GM18505 (cell line): ENCODE results near the gene MAD1L1.
"Not testable (repeated sequence)": the region's sequence is repeated elsewhere in the genome, so short reads cannot be mapped to it uniquely, and the experiment has no call there.

Source experiments
- ATAC-seq: cut with Tn5 transposase; IDR thresholded peaks from one replicate; pipeline ENCODE4 v1.9.1; 2021; ENCODE audit not compliant: unreplicated experiment
- POLR2A ChIP-seq: IDR thresholded peaks from 4 replicates; pipeline ENCODE4 v1.6.1; 2011; ENCODE audit warnings: borderline replicate concordance; ENCODE audit not compliant: insufficient read depth, insufficient read length; ENCODE audit errors: extremely low read depth

The MAD1L1 gene

DNA sequence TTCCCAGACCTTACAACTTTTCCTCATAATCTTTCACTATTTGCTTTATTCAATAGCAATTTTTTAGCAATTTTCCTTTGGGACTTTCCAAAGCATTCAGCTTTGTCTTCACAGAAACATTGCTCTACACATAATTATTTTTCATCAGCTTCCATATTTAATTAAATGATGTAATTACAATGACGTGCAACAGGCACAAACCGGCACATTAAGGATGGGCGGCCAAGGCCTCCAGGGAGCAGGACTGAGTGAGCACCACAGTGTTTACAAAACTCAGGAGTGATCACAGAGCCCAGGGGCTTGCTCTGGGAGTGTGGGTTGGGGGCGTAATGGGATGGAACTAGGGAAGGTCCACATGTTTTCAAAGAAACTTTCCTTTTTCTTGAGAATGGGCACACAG is 69.8 kb downstream of the MAD1L1 start:
- TF ChIP-seq POLR2A, result no peak
- no peak for ATAC-seq

DNA sequence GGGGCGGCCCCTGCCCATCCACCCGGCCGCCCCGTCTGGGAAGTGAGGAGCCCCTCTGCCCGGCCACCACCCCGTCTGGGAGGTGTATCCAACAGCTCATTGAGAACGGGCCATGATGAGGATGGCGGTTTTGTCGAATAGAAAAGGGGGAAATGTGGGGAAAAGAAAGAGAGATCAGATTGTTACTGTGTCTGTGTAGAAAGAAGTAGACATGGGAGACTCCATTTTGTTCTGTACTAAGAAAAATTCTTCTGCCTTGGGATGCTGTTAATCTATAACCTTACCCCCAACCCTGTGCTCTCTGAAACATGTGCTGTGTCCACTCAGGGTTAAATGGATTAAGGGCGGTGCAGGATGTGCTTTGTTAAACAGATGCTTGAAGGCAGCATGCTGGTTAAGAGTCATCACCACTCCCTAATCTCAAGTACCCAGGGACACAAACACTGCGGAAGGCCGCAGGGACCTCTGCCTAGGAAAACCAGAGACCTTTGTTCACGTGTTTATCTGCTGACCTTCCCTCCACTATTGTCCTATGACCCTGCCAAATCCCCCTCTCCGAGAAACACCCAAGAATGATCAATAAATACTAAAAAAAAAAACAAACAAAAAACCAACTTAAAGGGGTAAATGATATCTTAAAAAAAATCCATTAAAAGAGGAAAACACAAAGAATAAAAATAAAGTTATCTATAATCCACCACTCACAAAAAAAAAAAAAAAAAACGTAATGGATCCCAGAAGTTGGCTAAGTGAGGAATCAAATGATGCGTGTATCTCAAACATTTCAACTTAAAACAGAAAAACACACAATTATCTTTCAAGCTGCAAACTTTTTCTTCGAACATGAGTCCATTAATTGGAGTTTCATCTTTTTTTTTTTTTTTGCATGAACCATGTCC is 70.5 kb downstream of the MAD1L1 start:
- ATAC-seq, result not testable (repeated sequence)

DNA sequence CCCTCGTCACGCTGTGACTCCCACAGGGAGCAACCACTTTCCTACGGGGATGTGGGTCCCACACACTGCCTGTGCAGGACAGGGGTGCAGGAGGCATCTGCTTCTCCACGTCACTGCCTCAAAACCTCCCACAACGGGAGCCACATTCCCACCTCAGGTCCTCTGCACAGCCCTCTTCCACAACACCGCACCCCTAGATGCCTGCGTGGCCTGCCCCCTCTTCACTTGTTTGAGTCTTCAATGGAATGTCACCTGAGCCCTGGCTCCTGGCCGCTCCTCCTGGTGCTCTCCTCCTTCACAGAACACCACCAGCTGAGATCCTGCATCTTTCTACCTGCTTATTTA is 73.6 kb downstream of the MAD1L1 start:
- TF ChIP-seq POLR2A, result no peak
- ATAC-seq, result no peak

DNA sequence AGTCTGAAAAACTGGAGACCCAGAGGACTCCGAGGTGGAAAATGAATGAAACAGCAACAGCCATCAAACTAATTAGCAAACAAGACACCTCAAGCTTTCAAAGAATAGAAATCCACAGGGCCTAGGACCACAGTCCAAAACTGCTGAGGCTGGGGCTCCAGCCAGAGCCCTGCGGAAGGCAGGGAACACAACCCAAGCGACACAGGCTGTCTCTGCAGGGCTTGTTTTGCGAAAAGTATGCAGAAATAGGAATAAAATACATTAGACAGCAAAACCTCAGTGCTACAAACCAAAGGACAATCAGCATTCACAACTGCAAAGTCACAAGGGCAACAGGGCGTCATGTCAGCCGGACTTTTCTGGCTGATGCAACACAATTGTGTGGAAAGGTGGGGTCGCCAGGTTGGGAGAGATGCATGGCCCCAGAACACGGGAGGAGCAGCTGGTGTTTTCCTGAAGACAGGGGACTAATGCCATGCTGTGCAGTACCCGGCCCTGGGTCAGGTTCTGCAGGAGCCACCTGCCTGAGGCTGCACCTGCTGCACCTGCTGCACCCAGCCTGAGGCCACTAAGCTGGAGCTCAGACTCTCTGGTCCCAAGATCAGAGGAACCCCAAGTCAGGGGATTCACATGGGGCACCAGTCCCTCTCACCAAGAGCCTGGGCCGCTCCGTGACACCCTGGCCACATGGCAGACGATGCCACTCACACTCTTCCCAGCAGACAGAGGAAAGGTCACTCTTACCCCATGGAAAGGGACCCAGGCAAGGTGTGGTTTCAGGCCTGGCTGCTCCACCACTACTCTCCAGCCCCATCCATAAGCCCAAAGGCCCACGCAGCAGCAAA is 74.2 kb downstream of the MAD1L1 start:
- no peak for TF ChIP-seq POLR2A

DNA sequence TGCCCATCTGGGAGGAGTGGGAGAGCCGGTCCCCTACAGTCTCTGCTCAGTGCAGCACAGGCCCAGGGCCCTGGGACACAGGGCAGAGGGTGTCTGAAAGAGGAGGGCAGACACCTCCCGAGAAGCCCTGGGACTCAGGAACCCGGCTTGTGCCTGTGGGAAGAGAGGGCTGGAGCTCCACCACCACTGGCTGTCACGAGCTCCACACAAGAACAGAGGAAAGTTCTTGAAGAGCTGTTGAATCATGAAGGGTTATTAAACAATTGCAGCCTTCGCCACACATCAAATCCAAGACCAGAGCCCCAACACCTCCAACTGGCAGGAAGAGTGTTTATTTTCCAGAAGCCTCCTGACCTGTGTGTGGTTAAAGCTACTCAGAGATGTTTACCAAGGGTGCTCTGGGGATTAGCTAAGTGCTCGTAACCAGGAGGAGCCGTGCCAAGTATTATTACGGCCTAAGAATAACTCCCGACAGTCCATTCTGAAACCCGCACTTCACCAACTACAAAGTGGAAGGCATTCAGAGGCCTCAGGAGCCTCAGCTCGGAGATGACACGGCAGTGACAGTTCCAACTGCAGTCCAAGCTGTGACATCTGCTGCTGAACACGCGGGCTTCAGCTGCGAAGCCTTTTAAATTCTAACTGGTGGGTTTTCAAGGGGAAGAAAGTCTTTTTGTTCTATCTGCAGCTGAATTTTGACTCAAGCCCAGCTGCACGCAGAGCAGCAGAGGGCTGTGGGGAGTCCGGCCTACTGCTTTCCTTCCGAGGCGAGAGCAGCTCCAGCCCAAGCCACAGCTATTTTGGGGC is 75.1 kb downstream of the MAD1L1 start:
- no peak for ATAC-seq

More for the DNA sequence above, 74.2 kb downstream of the MAD1L1 start:
- no peak for ATAC-seq

DNA sequence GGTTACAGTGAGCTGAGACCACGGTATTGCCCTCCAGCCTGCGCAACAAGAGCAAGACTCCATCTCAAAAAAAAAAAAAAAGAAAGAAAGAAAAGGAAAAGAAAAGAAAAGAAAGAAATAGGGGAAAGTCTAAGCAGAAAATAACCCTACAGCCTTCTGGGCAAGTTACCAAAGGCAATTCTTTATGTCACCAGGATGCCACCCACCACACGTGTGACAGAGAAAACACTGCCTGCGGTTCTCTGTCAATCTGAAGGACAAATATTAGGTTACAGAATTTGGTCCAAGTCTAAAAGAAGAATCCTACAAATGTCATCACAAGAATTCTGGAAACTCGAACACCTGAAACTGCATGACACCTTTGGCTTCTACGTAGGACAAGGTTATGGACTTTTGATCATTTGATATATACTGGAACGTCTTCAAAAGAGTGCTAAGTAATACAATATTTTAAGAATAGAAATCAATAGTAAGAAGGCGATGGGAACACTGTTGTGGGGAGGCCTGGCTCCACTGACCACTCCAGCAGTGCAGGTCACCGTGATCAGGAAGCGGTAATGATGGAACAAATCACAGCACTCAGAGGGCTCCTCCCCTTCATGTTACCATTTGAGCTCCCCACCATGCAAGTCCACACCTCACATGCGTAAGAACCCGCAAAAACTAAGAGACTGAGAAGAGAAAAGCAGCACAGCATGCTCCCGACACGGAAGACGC is 75.8 kb downstream of the MAD1L1 start:
- TF ChIP-seq POLR2A, result no peak
- no peak for ATAC-seq

More for the DNA sequence above, 75.1 kb downstream of the MAD1L1 start:
- no peak for TF ChIP-seq POLR2A

DNA sequence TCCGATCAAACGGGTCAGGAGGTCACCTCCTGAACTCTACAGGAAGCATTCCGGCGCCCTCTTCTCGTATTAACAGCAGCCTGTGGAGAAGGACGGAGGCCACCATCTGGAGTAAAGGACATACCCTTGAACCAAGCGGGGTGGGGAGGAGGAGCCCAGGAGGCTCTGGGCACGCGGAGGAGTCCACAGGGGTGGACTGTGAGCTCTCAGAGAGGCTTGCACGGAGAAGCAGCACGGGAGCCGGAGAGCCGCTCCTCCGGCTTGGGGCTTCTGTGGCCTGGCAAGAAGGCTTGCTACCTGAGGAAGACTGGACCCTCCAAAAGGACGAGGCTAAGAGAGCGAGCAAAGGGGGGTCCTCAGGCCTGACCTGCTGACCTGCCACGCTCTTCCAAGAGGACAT is 77.9 kb downstream of the MAD1L1 start:
- no peak for TF ChIP-seq POLR2A
- no peak for ATAC-seq

DNA sequence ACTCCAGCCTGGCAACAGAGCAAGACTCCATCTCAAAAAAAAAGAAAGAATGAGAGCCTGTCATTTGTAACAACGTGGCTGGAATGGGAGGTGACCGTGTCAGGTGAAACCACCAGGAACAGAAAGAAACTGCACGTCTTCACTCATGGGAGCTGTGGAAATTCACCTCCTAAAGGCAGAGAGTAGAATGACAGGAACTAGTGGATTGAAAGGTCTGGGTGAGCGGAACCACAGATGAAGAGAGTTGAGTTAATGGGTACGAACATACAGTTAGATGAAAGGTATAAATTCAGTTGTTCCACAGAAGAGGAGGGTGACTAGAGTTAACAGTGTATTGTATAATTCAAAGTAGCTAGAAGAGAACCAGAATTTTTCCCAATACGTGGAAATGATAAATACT is 78.6 kb downstream of the MAD1L1 start:
- no peak for TF ChIP-seq POLR2A
- ATAC-seq, result no peak

DNA sequence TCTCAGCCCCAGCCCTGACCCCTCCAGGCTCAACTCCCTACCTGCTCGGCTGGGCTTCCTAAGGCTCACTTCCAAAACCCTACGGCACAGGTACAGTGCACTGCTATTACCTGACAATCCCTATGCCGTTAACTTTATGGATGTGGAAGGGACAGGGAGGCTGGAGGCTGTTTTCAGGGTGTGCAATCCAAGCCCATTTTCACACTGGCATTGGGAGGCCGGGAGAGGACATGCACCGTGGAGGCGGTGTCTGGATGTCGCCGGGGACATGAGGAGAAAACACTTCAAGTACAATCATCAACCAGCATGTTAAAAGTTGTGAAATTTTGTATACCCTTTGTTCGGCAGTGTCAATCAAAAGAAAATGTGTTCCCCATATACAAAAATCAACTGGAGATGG is 80.1 kb downstream of the MAD1L1 start:
- ATAC-seq, result no peak

DNA sequence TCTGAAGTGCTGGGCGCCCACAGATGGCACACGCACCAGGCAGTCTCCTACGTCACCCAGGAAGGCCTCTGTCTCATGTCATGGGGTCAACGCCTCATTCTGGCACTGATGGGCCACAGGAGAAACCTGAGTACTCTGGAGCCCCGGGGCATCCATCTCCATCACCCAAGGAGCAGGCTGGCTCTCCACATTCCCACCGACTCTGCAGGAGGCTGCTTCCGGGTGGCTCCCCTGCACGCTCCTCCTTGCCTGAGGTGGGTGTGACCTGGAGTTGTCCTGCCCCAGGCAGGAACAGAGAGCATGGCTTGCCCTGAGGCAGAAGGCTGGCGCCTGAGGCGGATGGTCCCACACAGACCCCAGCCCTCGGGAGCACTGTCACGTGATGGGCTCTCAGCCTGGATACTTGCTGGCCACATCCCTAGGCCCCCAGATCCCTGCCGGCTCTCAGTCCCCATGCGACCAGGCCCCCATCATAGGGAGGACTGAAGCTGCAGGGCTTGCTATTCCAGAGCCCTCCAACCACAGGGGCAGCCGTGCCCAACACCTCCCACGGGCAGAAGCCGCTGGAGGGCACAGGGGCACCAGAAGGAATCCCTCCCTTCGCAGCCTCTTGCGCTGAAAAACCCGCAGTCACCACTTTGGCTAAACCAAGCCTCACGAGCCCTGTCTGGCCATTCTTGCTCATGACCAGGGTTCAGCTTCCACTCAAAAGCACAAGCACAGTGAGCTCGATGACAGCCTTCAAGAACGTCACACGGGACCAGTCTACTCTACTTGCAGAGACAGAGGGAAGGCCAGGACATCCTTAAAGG is 80.7 kb downstream of the MAD1L1 start:
- no peak for TF ChIP-seq POLR2A
- ATAC-seq, result no peak

More for the DNA sequence above, 80.1 kb downstream of the MAD1L1 start:
- TF ChIP-seq POLR2A, result no peak

DNA sequence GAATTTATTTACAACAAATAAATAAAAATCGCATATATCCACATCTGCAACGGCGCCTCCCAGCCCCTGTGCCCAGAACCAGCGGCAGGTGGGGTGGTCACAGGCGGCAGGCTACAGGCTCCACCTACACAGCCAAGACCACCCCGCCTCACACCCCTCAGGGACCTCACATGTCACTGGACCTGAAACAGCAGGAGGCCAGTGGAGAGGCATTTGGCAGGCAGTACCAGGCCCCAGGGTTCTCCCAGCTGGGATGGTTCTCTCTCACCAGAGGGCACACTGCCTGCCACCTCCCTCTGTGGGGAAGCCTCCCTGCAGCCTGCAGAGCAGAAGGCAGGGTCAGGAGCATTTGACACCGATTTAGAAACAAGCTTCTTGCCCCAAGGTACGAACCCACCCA is 81.5 kb downstream of the MAD1L1 start:
- TF ChIP-seq POLR2A, result no peak
- no peak for ATAC-seq

DNA sequence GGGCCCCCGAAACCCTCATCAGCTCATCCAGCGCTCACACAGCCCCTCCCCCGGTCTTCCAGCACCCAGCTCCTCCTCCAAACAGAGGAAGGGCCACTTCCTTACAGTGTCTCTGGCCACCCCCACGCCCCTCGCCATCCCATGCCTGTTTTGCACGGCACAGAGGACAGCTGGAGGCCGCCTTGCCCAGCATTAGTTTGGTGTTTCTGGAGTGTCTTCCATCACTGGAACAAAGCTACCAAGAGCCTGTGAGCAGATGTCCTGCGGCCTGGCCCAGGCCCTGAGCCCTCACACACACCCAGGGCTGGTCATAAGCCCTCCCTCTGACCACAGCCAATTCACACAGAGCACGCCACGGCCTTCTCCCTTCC is 82.3 kb downstream of the MAD1L1 start:
- no peak for ATAC-seq
- TF ChIP-seq POLR2A, result no peak

DNA sequence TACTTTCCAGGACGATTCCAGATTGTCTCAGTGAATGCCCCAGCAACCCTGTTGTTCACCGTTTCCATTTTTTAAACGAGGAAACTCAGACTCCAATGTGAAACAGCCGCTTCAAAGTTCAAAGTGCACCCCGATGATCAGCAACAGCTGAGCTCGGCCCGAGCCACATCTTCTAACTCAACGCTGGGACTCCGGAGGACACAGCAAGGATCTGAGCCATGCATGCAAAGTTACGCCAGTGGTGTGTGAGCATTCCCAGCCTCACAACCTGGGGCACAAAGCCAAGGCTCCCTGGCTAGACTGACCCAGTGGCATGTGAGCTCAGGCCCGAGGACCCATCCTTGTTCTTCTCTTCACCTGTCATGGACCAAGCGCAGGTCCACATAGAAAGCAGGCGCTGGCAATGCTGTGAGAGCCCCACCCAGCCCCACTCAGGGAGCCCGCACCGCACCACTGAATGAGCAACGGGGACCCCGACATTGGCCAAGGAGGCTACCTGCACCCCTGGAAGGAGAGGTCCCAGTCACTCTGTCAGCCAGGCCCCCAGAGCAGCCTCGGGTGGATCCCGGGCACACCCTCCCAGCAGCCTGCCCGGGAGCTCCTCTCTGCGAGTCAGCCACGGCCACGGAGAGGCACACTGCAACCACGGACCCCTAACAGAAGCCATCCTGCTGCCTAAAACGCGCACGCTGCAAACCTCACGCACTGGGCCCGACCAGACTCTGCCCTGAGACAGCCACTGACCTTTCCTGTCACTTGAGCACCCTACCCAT is 82.9 kb downstream of the MAD1L1 start:
- ATAC-seq, result no peak
- no peak for TF ChIP-seq POLR2A
